Calu3 (cell line): ENCODE measurements around the gene CNPY1. TPM values are rescaled to one million over a fixed set of nuclear protein-coding genes. Genes with fewer than 3 reads are reported as not detected.

ENCODE experiments used
- BruUV-seq: library from RNA; stranded (reverse); fragments of 400-500 nt; replicated peaks from 2 replicates; lab custom pipeline; 2021; lab: Mats Ljungman, UMichigan
- CTCF ChIA-PET: fragments of 300-600 bp; sonication (Branson Sonifier 250); formaldehyde crosslinking; loops from one replicate; lab custom pipeline; 2022; ENCODE audit warnings: antibody characterized with exemption; lab: Charles Lee
- DNase-seq: peaks from one replicate; pipeline ENCODE4 v3.0.0; 2022
- H3K27ac Mint-ChIP-seq: one replicate; pipeline ENCODE4 v1.8.0; 2022; ENCODE audit warnings: mixed read lengths; ENCODE audit not compliant: unreplicated experiment
- H3K27me3 Mint-ChIP-seq: one replicate; pipeline ENCODE4 v1.8.0; 2022; ENCODE audit warnings: mixed read lengths; ENCODE audit not compliant: unreplicated experiment
- H3K36me3 Mint-ChIP-seq: one replicate; pipeline ENCODE4 v1.8.0; 2022; ENCODE audit warnings: mild to moderate bottlenecking, moderate library complexity, mixed read lengths; ENCODE audit not compliant: insufficient read depth, unreplicated experiment
- H3K4me1 Mint-ChIP-seq: one replicate; pipeline ENCODE4 v1.8.0; 2022; ENCODE audit warnings: mild to moderate bottlenecking, low read depth, mixed read lengths; ENCODE audit not compliant: unreplicated experiment
- H3K4me3 Mint-ChIP-seq: one replicate; pipeline ENCODE4 v1.8.0; 2022; ENCODE audit warnings: mild to moderate bottlenecking, low read depth, moderate library complexity, mixed read lengths; ENCODE audit not compliant: unreplicated experiment
- H3K9me3 Mint-ChIP-seq: one replicate; pipeline ENCODE4 v1.8.0; 2022; ENCODE audit warnings: low read depth, mixed read lengths; ENCODE audit not compliant: unreplicated experiment
- CTCF ChIP-seq: fragments of 200-600 bp; IDR thresholded peaks from one replicate; pipeline ENCODE4 v1.8.0; 2022; ENCODE audit warnings: antibody characterized with exemption; ENCODE audit not compliant: unreplicated experiment
- intact Hi-C: fragments of 100-400 bp; cut with micrococcal nuclease; formaldehyde crosslinking; loops from one replicate; pipeline ENCODE4 v1.10.0; 2022; ENCODE audit not compliant: unreplicated experiment
- total RNA-seq: library from RNA; stranded (reverse); gene quantifications from 2 replicates; pipeline ENCODE4 v1.2.3, GENCODE V29; 2022

The CNPY1 gene
- total RNA-seq, 1 experiment from 2014 or later: not detected

- H3K36me3 Mint-ChIP-seq: peaks cover 40% of the 10 kb centered on the region
- no TSS peak for BruUV-seq
- H3K27me3 Mint-ChIP-seq: peaks cover 88% of the 10 kb centered on the region
- intact Hi-C loops: no loop called here
- CTCF ChIA-PET: no interaction called here
- no peak for TF ChIP-seq CTCF
- H3K9me3 Mint-ChIP-seq: no peaks in the 10 kb centered on the region
- no peak for DNase-seq
- H3K27ac Mint-ChIP-seq: no peak overlapping the region
- H3K4me1 Mint-ChIP-seq: peaks cover 20% of the 10 kb centered on the region
- peak overlapping the region; percentile 86 for H3K4me3 Mint-ChIP-seq
These were observed 90.3 kb downstream of the CNPY1 start for GRCh38 chr7:155455776-155456737.

- Mint-ChIP-seq H3K36me3 (peaks cover 38% of the 10 kb centered on the region), H3K4me1 (peaks cover 20% of the 10 kb centered on the region), H3K4me3 (no peak overlapping the region), H3K27me3 (peaks cover 88% of the 10 kb centered on the region), H3K9me3 (no peaks in the 10 kb centered on the region), H3K27ac (no peak overlapping the region)
- TF ChIP-seq CTCF: no peak
- BruUV-seq: no TSS peak
- intact Hi-C loops: no loop called here
- CTCF ChIA-PET: no interaction called here
- DNase-seq: no peak
These were observed 91.1 kb downstream of the CNPY1 start for GRCh38 chr7:155455132-155455693.

- H3K27me3 Mint-ChIP-seq: peaks cover 88% of the 10 kb centered on the region
- no peak overlapping the region for H3K4me3 Mint-ChIP-seq
These were observed 91.9 kb downstream of the CNPY1 start for GRCh38 chr7:155454183-155455112.

More at GRCh38 chr7:155454183-155455112, 91.9 kb downstream of the CNPY1 start:
- no peaks in the 10 kb centered on the region for H3K9me3 Mint-ChIP-seq
- CTCF ChIA-PET: no interaction called here
- no peak for TF ChIP-seq CTCF
- BruUV-seq: no TSS peak
- H3K27ac Mint-ChIP-seq: no peak overlapping the region
- intact Hi-C loops: no loop called here
- H3K36me3 Mint-ChIP-seq: peaks cover 30% of the 10 kb centered on the region
- peaks cover 13% of the 10 kb centered on the region for H3K4me1 Mint-ChIP-seq
- DNase-seq: no peak
